HepG2 (cell line): ENCODE data around the gene SLIT1.

Experiments
- CTCF ChIP-seq: sonication (generic); formaldehyde crosslinking; IDR thresholded peaks from 2 replicates; pipeline ENCODE4 v1.5.0; 2020; ENCODE audit warnings: mild to moderate bottlenecking, missing genetic modification reagents, moderate library complexity
- HCFC1 ChIP-seq: fragments of 150-350 bp; IDR thresholded peaks from 2 replicates; pipeline ENCODE4 v1.6.1; 2014; ENCODE audit warnings: low read depth, low read length
- JUNB ChIP-seq: sonication (generic); formaldehyde crosslinking; IDR thresholded peaks from 2 replicates; pipeline ENCODE4 v1.8.0; 2022; ENCODE audit warnings: missing genetic modification reagents, mild to moderate bottlenecking, borderline replicate concordance
- NKX3-1 ChIP-seq: sonication (generic); formaldehyde crosslinking; IDR thresholded peaks from 2 replicates; pipeline ENCODE4 v1.5.0; 2020; ENCODE audit warnings: missing genetic modification reagents
- POLR2A ChIP-seq, 2 experiments: IDR thresholded peaks; 2 replicates each; pipeline ENCODE4 v1.6.1; 2011; ENCODE audit warnings: low read depth in 2 of 2, low read length in 2 of 2, mild to moderate bottlenecking in 1 of 2, moderate library complexity in 1 of 2; ENCODE audit not compliant: insufficient read depth in 1 of 2
- POLR2AphosphoS5 ChIP-seq: IDR thresholded peaks from 2 replicates; pipeline ENCODE4 v1.6.1; 2012; ENCODE audit warnings: low read depth, low read length
- REST ChIP-seq, 2 experiments: IDR thresholded peaks; 2 replicates each; pipeline ENCODE4 v1.6.1; 2011 to 2012; ENCODE audit warnings: low read length in 2 of 2, borderline replicate concordance in 1 of 2, low read depth in 1 of 2, mild to moderate bottlenecking in 1 of 2, moderate library complexity in 1 of 2
- SUZ12 ChIP-seq: fragments of 150-350 bp; IDR thresholded peaks from 2 replicates; pipeline ENCODE4 v1.6.1; 2014; ENCODE audit warnings: low read depth, low read length
- YEATS4 ChIP-seq: sonication (generic); formaldehyde crosslinking; IDR thresholded peaks from 2 replicates; pipeline ENCODE4 v1.4.0; 2020; ENCODE audit warnings: missing genetic modification reagents, borderline replicate concordance

- TF ChIP-seq SUZ12 (no peak), POLR2AphosphoS5 (no peak), YEATS4 (CRISPR knock-in tag) (no peak), POLR2A (IDR thresholded peaks at IDR 0.05; ENCODE audit: insufficient read depth in 1 of 2, low read depth in 2 of 2, low read length in 2 of 2) (no peak), REST (IDR thresholded peaks at IDR 0.05; ENCODE audit: borderline replicate concordance in 1 of 2, low read depth in 1 of 2, low read length in 2 of 2) (no peak), JUNB (CRISPR knock-in tag) (no peak), CTCF (CRISPR knock-in tag) (no peak), HCFC1 (no peak), NKX3-1 (CRISPR knock-in tag) (no peak)
Measured at GRCh38 chr10:97150013-97150595, 35.7 kb downstream of the SLIT1 start.
